BJ (cell line): Measurements from ENCODE around the gene MTARC2. TPM values are rescaled to one million over a fixed set of nuclear protein-coding genes. Genes with fewer than 3 reads are reported as not detected.

Source experiments
- CTCF ChIA-PET: fragments of 350-600 bp; formaldehyde crosslinking; extraction: SDS; loops from one replicate; lab custom pipeline; 2021; ENCODE audit warnings: antibody characterized with exemption, inconsistent platforms; lab: Yijun Ruan, JAX
- POLR2A ChIA-PET: fragments of 300-600 bp; sonication (Branson Sonifier 250); formaldehyde crosslinking; extraction: SDS; loops from one replicate; lab custom pipeline; 2021; ENCODE audit warnings: antibody characterized with exemption; lab: Charles Lee
- DNase-seq: peaks from one replicate; pipeline ENCODE4 v3.0.0-alpha.2; 2011; ENCODE audit warnings: low read depth
- H3K27me3 ChIP-seq: 2 replicates; pipeline ENCODE4 v1.6.0; 2011; ENCODE audit warnings: low read length; ENCODE audit not compliant: control insufficient read depth, insufficient read depth
- H3K36me3 ChIP-seq: 2 replicates; pipeline ENCODE4 v1.5.1; 2011; ENCODE audit warnings: low read length; ENCODE audit not compliant: control insufficient read depth, insufficient read depth
- H3K4me3 ChIP-seq: 2 replicates; pipeline ENCODE4 v1.5.1; 2011; ENCODE audit warnings: low read depth, mild to moderate bottlenecking, control low read depth, low read length
- polyA plus RNA-seq: library from polyadenylated mRNA; depleted of rRNA; stranded (reverse); fragments of >200 nt; gene quantifications from 2 replicates; pipeline ENCODE4 v1.2.3, GENCODE V29; 2011
- TF ChIP-seq, protein P1 (sequence below): IDR thresholded peaks from 2 replicates; pipeline ENCODE4 v1.5.1; 2011; ENCODE audit warnings: low read depth, mild to moderate bottlenecking, control low read depth, inconsistent platforms, low read length, moderate library complexity; ENCODE audit not compliant: insufficient read depth

MTARC2 gene
- polyA plus RNA-seq, 1 experiment = 5.7 TPM

DNA sequence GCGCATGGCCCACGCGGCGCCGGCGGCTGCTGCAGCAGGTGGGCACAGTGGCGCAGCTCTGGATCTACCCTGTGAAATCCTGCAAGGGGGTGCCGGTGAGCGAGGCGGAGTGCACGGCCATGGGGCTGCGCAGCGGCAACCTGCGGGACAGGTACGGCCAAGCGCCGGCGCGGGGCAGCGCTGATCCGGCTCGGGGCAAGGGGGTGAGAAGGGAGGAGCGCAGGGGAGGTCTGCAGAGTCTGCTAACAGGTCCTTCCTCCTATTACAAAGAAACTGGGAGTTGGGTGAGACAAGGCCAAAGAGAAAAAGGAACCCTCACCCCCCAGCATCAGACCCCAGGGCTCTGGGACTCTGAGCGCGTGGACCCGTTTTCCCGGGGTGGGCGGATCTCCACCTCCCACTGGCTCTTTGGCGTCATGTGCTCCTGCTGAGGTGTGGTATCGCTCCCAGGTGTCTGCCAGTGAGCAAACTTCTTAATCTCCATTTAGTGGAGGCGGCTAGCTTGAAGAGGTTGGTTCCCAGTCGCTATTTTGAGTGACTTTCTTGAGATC is 39.0 kb downstream of the MTARC2 start:
- POLR2A ChIA-PET = no interaction called here
- CTCF ChIA-PET = interaction anchor here (1.8 to 8.0 kb wide), 3 partner anchors 9 to 23 kb away, joined by 4 to 64 read pairs (median 9); no protein-coding TSS in a partner anchor
- TF ChIP-seq, protein P1, sequence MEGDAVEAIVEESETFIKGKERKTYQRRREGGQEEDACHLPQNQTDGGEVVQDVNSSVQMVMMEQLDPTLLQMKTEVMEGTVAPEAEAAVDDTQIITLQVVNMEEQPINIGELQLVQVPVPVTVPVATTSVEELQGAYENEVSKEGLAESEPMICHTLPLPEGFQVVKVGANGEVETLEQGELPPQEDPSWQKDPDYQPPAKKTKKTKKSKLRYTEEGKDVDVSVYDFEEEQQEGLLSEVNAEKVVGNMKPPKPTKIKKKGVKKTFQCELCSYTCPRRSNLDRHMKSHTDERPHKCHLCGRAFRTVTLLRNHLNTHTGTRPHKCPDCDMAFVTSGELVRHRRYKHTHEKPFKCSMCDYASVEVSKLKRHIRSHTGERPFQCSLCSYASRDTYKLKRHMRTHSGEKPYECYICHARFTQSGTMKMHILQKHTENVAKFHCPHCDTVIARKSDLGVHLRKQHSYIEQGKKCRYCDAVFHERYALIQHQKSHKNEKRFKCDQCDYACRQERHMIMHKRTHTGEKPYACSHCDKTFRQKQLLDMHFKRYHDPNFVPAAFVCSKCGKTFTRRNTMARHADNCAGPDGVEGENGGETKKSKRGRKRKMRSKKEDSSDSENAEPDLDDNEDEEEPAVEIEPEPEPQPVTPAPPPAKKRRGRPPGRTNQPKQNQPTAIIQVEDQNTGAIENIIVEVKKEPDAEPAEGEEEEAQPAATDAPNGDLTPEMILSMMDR = no peak

DNA sequence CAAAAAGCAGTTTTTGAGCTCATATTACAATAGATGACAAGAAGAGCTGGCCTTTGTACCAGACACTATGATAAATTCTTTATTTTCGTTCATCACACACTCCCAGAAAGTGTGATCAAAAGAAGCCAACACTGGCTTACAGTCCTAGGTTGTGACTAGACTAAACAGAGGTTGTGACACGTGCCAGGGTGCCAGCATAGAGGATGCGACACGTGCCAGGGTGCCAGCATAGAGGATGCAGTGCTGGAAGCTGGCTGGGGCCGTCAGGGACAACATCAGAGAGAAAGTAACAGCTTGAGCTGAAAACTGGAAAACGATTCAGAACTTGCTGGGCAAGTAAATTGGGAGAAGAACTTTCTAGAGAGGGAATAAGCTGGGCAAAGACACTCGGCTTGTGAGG is 40.8 kb downstream of the MTARC2 start:
- H3K4me3 ChIP-seq = no peak overlapping the region
- ChIA-PET POLR2A (interaction anchor here (0.7 kb wide), 1 partner anchor 55 kb away, joined by 5 read pairs; no protein-coding TSS in a partner anchor), CTCF (interaction anchor here (0.6 to 8.0 kb wide), 3 partner anchors 13 to 777 kb away, joined by 3 to 64 read pairs (median 3); no protein-coding TSS in a partner anchor)

More for the DNA sequence above, 39.0 kb downstream of the MTARC2 start:
- Histone ChIP-seq H3K36me3 (no peaks in the 10 kb centered on the region), H3K27me3 (no peaks in the 10 kb centered on the region), H3K4me3 (peak overlapping the region; percentile 41)
- DNase-seq = no peak

DNA sequence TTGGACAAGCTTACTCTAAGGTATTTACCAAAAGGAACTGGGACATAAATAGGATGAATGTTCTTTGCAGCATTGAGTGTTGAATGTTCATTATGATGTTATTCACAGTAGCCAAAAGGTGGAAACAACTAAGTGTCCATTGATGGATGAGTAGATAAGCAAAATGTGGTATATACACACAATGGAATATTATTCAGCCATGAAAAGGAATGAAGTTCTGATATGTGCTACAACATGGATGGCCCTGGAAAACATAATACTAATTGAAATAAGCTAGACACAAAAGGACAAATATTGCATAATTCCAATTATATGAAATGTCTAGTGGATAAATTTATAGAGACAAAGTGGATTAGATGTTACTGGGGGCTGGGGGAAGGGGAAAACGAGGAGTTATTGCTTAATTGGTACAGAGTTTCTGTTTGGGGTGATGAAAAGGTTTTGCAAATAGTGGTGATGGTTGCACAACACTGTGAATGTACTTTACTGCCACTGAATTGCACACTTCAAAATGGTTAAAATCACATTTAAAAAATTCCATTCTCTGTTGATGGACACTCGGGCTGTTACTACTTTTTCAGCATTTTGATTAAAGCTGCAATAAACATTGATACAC is 41.5 kb downstream of the MTARC2 start:
- ChIA-PET POLR2A (no interaction called here), CTCF (interaction anchor here (1.5 to 8.0 kb wide), 2 partner anchors 13 to 14 kb away, joined by 4 to 64 read pairs; no protein-coding TSS in a partner anchor)
- Histone ChIP-seq H3K36me3 (no peaks in the 10 kb centered on the region), H3K4me3 (no peak overlapping the region), H3K27me3 (no peaks in the 10 kb centered on the region)
- TF ChIP-seq, protein P1 = no peak
- DNase-seq = no peak

More for the DNA sequence above, 40.8 kb downstream of the MTARC2 start:
- DNase-seq = no peak
- H3K36me3 ChIP-seq = no peaks in the 10 kb centered on the region
- TF ChIP-seq, protein P1 = no peak
- no peaks in the 10 kb centered on the region for H3K27me3 ChIP-seq

DNA sequence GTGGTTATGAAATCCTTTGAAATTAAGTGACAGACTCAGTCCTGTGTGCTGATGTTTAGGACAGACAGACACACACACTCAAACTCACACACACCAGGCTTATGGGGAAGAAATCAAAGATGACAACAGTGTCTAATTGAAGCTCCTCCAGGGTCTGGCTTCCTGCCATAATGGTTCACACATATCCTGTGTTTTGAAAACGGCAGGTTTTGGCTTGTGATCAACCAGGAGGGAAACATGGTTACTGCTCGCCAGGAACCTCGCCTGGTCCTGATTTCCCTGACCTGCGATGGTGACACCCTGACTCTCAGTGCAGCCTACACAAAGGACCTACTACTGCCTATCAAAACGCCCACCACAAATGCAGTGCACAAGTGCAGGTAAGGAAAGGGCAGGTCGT is 43.2 kb downstream of the MTARC2 start:
- POLR2A ChIA-PET = no interaction called here
- Histone ChIP-seq H3K27me3 (no peaks in the 10 kb centered on the region), H3K36me3 (no peaks in the 10 kb centered on the region), H3K4me3 (no peak overlapping the region)
- CTCF ChIA-PET = interaction anchor here (1.1 to 1.5 kb wide), 3 partner anchors 9 to 12 kb away, joined by 3 to 4 read pairs (median 4); no protein-coding TSS in a partner anchor
- no peak for DNase-seq
- TF ChIP-seq, protein P1 = no peak

DNA sequence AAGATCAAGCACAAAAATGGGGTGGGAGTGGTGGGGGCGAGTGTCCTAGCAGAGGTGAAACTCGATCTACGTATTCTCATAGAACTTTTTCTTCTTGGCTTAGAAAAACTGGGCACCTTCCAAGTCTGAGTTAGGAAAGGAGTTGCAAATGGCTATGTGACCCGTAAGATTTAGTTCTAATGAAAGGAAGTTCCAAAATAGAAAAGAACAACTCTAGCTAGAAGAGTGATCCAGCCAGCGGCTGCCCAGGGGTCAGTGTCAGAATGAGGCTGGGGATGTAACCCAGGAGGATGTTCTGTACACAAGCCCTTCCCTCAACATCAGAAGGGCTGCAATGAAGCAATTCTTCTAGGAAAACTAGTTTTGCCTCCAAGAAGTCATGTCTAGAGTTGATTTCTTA is 43.8 kb downstream of the MTARC2 start:
- POLR2A ChIA-PET = no interaction called here
- CTCF ChIA-PET = interaction anchor here (1.3 kb wide), 1 partner anchor 8 kb away, joined by 4 read pairs; no protein-coding TSS in a partner anchor

More for the DNA sequence above, 43.8 kb downstream of the MTARC2 start:
- no peaks in the 10 kb centered on the region for H3K27me3 ChIP-seq
- H3K4me3 ChIP-seq = no peak overlapping the region
- no peak for DNase-seq
- TF ChIP-seq, protein P1 = no peak
- H3K36me3 ChIP-seq = no peaks in the 10 kb centered on the region
